HCT116 (cell line): ENCODE data around the gene CCDC183. TPM values are rescaled to one million over a fixed set of nuclear protein-coding genes. Genes with fewer than 3 reads are reported as not detected.

Experiments used
- ATAC-seq: fragments of 200-7000 bp; cut with Tn5 transposase; 2 replicates; pipeline ENCODE4 v1.9.1; 2020; ENCODE audit warnings: mild to moderate bottlenecking, moderate library complexity
- BruUV-seq: library from RNA; stranded (reverse); fragments of 400-500 nt; replicated peaks from 2 replicates; lab custom pipeline; 2021; lab: Mats Ljungman, UMichigan
- CTCF ChIA-PET: fragments of 300-600 bp; sonication (Branson Sonifier 250); formaldehyde crosslinking; loops from one replicate; lab custom pipeline; 2021; ENCODE audit warnings: antibody characterized with exemption; lab: Charles Lee
- POLR2A ChIA-PET: fragments of 300-600, 350-600 bp; sonication (Branson Sonifier 250); formaldehyde crosslinking; loops from one replicate; lab custom pipeline; 2021; ENCODE audit warnings: antibody characterized with exemption; lab: Charles Lee
- RAD21 ChIA-PET, 2 experiments: fragments of 300-600 bp; sonication (Branson Sonifier 250); formaldehyde crosslinking; loops; one replicate each; lab custom pipeline; 2023; ENCODE audit warnings: low total read pairs in 2 of 2; ENCODE audit not compliant: uncharacterized antibody in 2 of 2, unreplicated experiment in 2 of 2, low non-redundant PET in 1 of 2; lab: Charles Lee
- DNase-seq: peaks from one replicate; pipeline ENCODE4 v3.0.0-alpha.2; 2010; ENCODE audit warnings: low read depth, low spot score
- H2AFZ ChIP-seq: fragments of 200-600 bp; shearing (Covaris generic), sonication (generic); 2 replicates; pipeline ENCODE4 v1.6.1; 2017; ENCODE audit warnings: low read depth, mixed run types, mixed read lengths, antibody characterized with exemption, low read length; ENCODE audit not compliant: poor library complexity, severe bottlenecking
- H3K27ac ChIP-seq: 2 replicates; pipeline ENCODE4 v1.5.1; 2012; ENCODE audit warnings: low read depth, low read length
- H3K27me3 ChIP-seq: fragments of 200-600 bp; sonication (generic); 2 replicates; pipeline ENCODE4 v1.6.1; 2016; ENCODE audit warnings: mixed run types, low read length, mixed read lengths; ENCODE audit not compliant: insufficient read depth
- H3K36me3 ChIP-seq, 2 experiments: fragments of 200-500 bp in 1 of 2; fragments of 200-600 bp in 1 of 2; sonication (Bioruptor generic) in 1 of 2; sonication (generic) in 1 of 2; 2 replicates each; pipeline versions ENCODE4 v1.5.1 to v1.6.1; 2014 to 2016; ENCODE audit warnings: low read length in 2 of 2, inconsistent platforms in 1 of 2, mixed read lengths in 1 of 2, mixed run types in 1 of 2; ENCODE audit not compliant: insufficient read depth in 2 of 2, control insufficient read depth in 1 of 2
- H3K4me1 ChIP-seq, 2 experiments: fragments of 200-600 bp in 1 of 2; sonication (generic) in 1 of 2; 2 replicates each; pipeline versions ENCODE4 v1.5.1 to v1.6.1; 2012 to 2017; ENCODE audit warnings: low read length in 2 of 2, inconsistent platforms in 1 of 2, mild to moderate bottlenecking in 1 of 2, mixed read lengths in 1 of 2, mixed run types in 1 of 2, moderate library complexity in 1 of 2; ENCODE audit not compliant: insufficient read depth in 2 of 2, control insufficient read depth in 1 of 2
- H3K4me2 ChIP-seq: fragments of 200-600 bp; sonication (generic); 2 replicates; pipeline ENCODE4 v1.6.1; 2017; ENCODE audit warnings: mixed run types, low read length, mixed read lengths
- H3K4me3 ChIP-seq, 2 experiments: fragments of 200-600 bp in 1 of 2; sonication (generic) in 1 of 2; replicated peaks in 1 of 2; 2 replicates each; pipeline ENCODE4 v1.5.1; 2011 to 2016; ENCODE audit warnings: low read length in 2 of 2, control low read depth in 1 of 2, low read depth in 1 of 2, mild to moderate bottlenecking in 1 of 2, mixed read lengths in 1 of 2, mixed run types in 1 of 2
- H3K79me2 ChIP-seq: fragments of 200-600 bp; sonication (generic); 2 replicates; pipeline ENCODE4 v1.6.1; 2017; ENCODE audit warnings: mild to moderate bottlenecking, mixed run types, low read length, moderate library complexity, mixed read lengths; ENCODE audit not compliant: insufficient read depth
- H3K9ac ChIP-seq: fragments of 200-600 bp; sonication (generic); 2 replicates; pipeline ENCODE4 v1.6.1; 2016; ENCODE audit warnings: low read length, mixed read lengths
- H3K9me2 ChIP-seq: fragments of 200-600 bp; sonication (generic), shearing (Covaris generic); 2 replicates; pipeline ENCODE4 v1.6.1; 2017; ENCODE audit warnings: mixed run types, mild to moderate bottlenecking, moderate library complexity; ENCODE audit not compliant: insufficient read depth
- H3K9me3 ChIP-seq, 2 experiments: fragments of 200-500 bp in 1 of 2; fragments of 200-600 bp in 1 of 2; sonication (Bioruptor generic) in 1 of 2; sonication (generic) in 1 of 2; 2 replicates each; pipeline ENCODE4 v1.6.1; 2014 to 2017; ENCODE audit warnings: low read length in 2 of 2, mixed read lengths in 2 of 2, inconsistent platforms in 1 of 2, low read depth in 1 of 2, mild to moderate bottlenecking in 1 of 2, mixed run types in 1 of 2, moderate library complexity in 1 of 2; ENCODE audit not compliant: control insufficient read depth in 1 of 2, insufficient read depth in 1 of 2
- H4K20me1 ChIP-seq: fragments of 200-600 bp; sonication (generic), shearing (Covaris generic); 2 replicates; pipeline ENCODE4 v1.6.1; 2017; ENCODE audit warnings: mixed run types, mild to moderate bottlenecking, moderate library complexity; ENCODE audit not compliant: insufficient read depth
- CEBPB ChIP-seq: IDR thresholded peaks from 2 replicates; pipeline ENCODE4 v1.6.1; 2012; ENCODE audit warnings: low read depth
- RAD21 ChIP-seq: IDR thresholded peaks from 2 replicates; pipeline ENCODE4 v1.6.1; 2012; ENCODE audit warnings: low read depth, mild to moderate bottlenecking
- SIN3A ChIP-seq: IDR thresholded peaks from 2 replicates; pipeline ENCODE4 v1.6.1; 2012; ENCODE audit warnings: low read depth
- ZNF274 ChIP-seq: fragments of 200-500 bp; sonication (Bioruptor generic); IDR thresholded peaks from 2 replicates; pipeline ENCODE4 v1.6.1; 2014; ENCODE audit warnings: mild to moderate bottlenecking, low read depth, low read length, inconsistent platforms
- intact Hi-C: fragments of 100-400 bp; cut with micrococcal nuclease; formaldehyde crosslinking; loops from 2 replicates; pipeline ENCODE4 v1.10.0; 2022
- total RNA-seq: library from RNA; stranded (reverse); gene quantifications from one replicate; pipeline ENCODE4 v1.2.1, GENCODE V29; 2021; ENCODE audit not compliant: unreplicated experiment
- TF ChIP-seq, protein P1 (sequence below): IDR thresholded peaks from 2 replicates; pipeline ENCODE4 v1.6.1; 2012; ENCODE audit warnings: low read depth
- TF ChIP-seq, protein P2 (sequence below): IDR thresholded peaks from 2 replicates; pipeline ENCODE4 v1.6.1; 2011; ENCODE audit warnings: mild to moderate bottlenecking, low read length, moderate library complexity; ENCODE audit not compliant: insufficient replicate concordance; ENCODE audit errors: extremely low read depth
- TF ChIP-seq, protein P3 (sequence below): IDR thresholded peaks from 2 replicates; pipeline ENCODE4 v1.6.1; 2012
- TF ChIP-seq, protein P4 (sequence below): IDR thresholded peaks from 2 replicates; pipeline ENCODE4 v1.6.1; 2012

CCDC183 gene
- total RNA-seq, 1 experiment from 2014 or later: 2.8 TPM

DNA sequence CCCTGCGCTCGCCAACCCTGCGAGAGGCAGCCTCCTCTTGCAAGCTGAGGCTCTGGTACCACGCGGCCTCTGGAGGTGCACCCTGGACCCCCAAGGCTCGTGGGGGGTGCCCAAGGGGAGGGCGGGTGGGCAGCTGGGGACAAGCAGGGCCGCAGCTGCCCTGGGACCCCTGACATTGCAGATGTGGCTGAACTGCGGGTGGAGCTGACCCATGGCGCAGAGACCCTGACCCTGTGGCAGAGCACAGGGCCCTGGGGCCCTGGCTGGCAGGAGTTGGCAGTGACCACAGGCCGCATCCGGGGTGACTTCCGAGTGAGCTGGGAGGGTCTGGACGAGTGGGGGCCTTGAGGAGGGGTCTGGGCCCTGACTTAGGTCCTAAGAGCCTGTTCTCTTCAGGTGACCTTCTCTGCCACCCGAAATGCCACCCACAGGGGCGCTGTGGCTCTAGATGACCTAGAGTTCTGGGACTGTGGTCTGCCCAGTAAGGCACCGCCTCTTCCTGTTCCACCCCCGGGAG, 57.5 kb downstream of the CCDC183 start:
- CTCF ChIA-PET: no interaction called here
- RAD21 ChIA-PET: no interaction called here

DNA sequence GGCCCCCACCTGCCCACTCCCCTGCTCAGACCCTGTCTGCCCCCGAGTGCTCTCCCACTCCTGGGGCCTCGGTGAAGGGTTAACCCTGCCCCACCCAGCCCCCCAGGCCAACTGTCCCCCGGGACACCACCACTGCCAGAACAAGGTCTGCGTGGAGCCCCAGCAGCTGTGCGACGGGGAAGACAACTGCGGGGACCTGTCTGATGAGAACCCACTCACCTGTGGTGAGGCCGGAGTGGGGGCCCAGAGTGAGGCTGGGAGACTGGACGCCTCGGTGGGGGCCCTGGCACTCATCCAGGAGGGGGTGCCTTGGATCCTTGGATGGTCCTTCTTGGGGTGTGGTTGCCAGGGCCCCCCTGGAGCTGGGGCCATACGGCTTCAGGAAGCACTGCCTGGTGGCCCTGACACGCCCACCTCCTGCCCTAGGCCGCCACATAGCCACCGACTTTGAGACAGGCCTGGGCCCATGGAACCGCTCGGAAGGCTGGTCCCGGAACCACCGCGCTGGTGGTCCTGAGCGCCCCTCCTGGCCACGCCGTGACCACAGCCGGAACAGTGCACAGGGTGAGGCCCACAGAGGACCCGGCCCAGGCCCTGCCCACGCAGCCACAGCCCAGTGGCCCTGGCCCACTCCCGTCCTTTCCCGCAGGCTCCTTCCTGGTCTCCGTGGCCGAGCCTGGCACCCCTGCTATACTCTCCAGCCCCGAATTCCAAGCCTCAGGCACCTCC, 58.1 kb downstream of the CCDC183 start:
- ATAC-seq (no peak), DNase-seq (no peak)
- Histone ChIP-seq H3K27ac (no peak overlapping the region), H3K9ac (no peak overlapping the region), H4K20me1 (no peaks in the 10 kb centered on the region), H3K4me2 (no peak overlapping the region), H2AFZ (no peak overlapping the region), H3K9me2 (no peaks in the 10 kb centered on the region), H3K4me1 (peaks cover 4 to 14% of the 10 kb centered on the region in 2 experiments; a peak in 2 of 4 replicates), H3K79me2 (peaks cover 7% of the 10 kb centered on the region; the same call in 1 of the 2 replicates), H3K27me3 (no peaks in the 10 kb centered on the region), H3K36me3 (peaks cover 0 to 14% of the 10 kb centered on the region in 2 experiments; a peak in 1 of 4 replicates), H3K9me3 (no peaks in the 10 kb centered on the region), H3K4me3 (no peak overlapping the region)
- BruUV-seq: no TSS peak
- ChIA-PET POLR2A (no interaction called here), CTCF (no interaction called here), RAD21 (no interaction called here)
- TF ChIP-seq, protein P1, sequence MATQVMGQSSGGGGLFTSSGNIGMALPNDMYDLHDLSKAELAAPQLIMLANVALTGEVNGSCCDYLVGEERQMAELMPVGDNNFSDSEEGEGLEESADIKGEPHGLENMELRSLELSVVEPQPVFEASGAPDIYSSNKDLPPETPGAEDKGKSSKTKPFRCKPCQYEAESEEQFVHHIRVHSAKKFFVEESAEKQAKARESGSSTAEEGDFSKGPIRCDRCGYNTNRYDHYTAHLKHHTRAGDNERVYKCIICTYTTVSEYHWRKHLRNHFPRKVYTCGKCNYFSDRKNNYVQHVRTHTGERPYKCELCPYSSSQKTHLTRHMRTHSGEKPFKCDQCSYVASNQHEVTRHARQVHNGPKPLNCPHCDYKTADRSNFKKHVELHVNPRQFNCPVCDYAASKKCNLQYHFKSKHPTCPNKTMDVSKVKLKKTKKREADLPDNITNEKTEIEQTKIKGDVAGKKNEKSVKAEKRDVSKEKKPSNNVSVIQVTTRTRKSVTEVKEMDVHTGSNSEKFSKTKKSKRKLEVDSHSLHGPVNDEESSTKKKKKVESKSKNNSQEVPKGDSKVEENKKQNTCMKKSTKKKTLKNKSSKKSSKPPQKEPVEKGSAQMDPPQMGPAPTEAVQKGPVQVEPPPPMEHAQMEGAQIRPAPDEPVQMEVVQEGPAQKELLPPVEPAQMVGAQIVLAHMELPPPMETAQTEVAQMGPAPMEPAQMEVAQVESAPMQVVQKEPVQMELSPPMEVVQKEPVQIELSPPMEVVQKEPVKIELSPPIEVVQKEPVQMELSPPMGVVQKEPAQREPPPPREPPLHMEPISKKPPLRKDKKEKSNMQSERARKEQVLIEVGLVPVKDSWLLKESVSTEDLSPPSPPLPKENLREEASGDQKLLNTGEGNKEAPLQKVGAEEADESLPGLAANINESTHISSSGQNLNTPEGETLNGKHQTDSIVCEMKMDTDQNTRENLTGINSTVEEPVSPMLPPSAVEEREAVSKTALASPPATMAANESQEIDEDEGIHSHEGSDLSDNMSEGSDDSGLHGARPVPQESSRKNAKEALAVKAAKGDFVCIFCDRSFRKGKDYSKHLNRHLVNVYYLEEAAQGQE: no peak
- TF ChIP-seq CEBPB: no peak
- TF ChIP-seq, protein P2, sequence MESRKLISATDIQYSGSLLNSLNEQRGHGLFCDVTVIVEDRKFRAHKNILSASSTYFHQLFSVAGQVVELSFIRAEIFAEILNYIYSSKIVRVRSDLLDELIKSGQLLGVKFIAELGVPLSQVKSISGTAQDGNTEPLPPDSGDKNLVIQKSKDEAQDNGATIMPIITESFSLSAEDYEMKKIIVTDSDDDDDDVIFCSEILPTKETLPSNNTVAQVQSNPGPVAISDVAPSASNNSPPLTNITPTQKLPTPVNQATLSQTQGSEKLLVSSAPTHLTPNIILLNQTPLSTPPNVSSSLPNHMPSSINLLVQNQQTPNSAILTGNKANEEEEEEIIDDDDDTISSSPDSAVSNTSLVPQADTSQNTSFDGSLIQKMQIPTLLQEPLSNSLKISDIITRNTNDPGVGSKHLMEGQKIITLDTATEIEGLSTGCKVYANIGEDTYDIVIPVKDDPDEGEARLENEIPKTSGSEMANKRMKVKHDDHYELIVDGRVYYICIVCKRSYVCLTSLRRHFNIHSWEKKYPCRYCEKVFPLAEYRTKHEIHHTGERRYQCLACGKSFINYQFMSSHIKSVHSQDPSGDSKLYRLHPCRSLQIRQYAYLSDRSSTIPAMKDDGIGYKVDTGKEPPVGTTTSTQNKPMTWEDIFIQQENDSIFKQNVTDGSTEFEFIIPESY: no peak
- TF ChIP-seq, protein P3, sequence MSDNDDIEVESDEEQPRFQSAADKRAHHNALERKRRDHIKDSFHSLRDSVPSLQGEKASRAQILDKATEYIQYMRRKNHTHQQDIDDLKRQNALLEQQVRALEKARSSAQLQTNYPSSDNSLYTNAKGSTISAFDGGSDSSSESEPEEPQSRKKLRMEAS: no peak
- TF ChIP-seq, protein P4, sequence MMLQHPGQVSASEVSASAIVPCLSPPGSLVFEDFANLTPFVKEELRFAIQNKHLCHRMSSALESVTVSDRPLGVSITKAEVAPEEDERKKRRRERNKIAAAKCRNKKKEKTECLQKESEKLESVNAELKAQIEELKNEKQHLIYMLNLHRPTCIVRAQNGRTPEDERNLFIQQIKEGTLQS: no peak
- TF ChIP-seq SIN3A: no peak
- intact Hi-C loops: no loop called here

More for the DNA sequence above, 57.5 kb downstream of the CCDC183 start:
- Histone ChIP-seq H3K36me3 (peaks cover 0 to 14% of the 10 kb centered on the region in 2 experiments; a peak in 1 of 4 replicates), H3K9ac (no peak overlapping the region), H4K20me1 (no peaks in the 10 kb centered on the region), H2AFZ (no peak overlapping the region), H3K27me3 (no peaks in the 10 kb centered on the region), H3K9me3 (no peaks in the 10 kb centered on the region), H3K9me2 (no peaks in the 10 kb centered on the region), H3K4me2 (no peak overlapping the region), H3K4me3 (no peak overlapping the region), H3K27ac (no peak overlapping the region), H3K79me2 (peaks cover 7% of the 10 kb centered on the region; the same call in 1 of the 2 replicates), H3K4me1 (peaks cover 4 to 9% of the 10 kb centered on the region in 2 experiments; a peak in 2 of 4 replicates)
- no peak for TF ChIP-seq RAD21
- TF ChIP-seq ZNF274: no peak
- ATAC-seq: no peak
- POLR2A ChIA-PET: no interaction called here
- DNase-seq: no peak
- intact Hi-C loops: no loop called here
- no TSS peak for BruUV-seq
